Endothelial cell of umbilical vein (primary cell): ENCODE data around the gene HUNK. TPM values are rescaled to one million over a fixed set of nuclear protein-coding genes. Genes with fewer than 3 reads are reported as not detected.

Experiments used
- BruUV-seq: library from RNA; stranded (reverse); fragments of 400-500 nt; replicated peaks from 2 replicates; lab custom pipeline; 2021; lab: Mats Ljungman, UMichigan
- CTCF ChIA-PET: fragments of 300-600, 350-600 bp; sonication (Branson Sonifier 250); formaldehyde crosslinking; loops from one replicate; lab custom pipeline; 2021; ENCODE audit warnings: antibody characterized with exemption, inconsistent platforms; lab: Charles Lee
- POLR2A ChIA-PET: fragments of 300-600, 350-600 bp; sonication (Branson Sonifier 250); formaldehyde crosslinking; loops from one replicate; lab custom pipeline; 2021; ENCODE audit warnings: antibody characterized with exemption, inconsistent platforms; lab: Charles Lee
- DNase-seq: peaks from one replicate; pipeline ENCODE4 v3.0.0-alpha.2; 2011; ENCODE audit warnings: low read depth, low spot score
- FAIRE-seq: peaks from 2 replicates; lab custom pipeline; 2011; peaks lifted over from hg19 to GRCh38; lab: Jason Lieb, UNC
- H2AFZ ChIP-seq: 2 replicates; pipeline ENCODE4 v1.6.0; 2012; ENCODE audit warnings: low read depth, low read length, control low read depth, inconsistent platforms
- H3K27ac ChIP-seq: 2 replicates; pipeline ENCODE4 v1.5.1; 2011; ENCODE audit warnings: low read depth, mild to moderate bottlenecking, control low read depth, low read length, moderate library complexity; ENCODE audit not compliant: insufficient read depth
- H3K27me3 ChIP-seq, 2 experiments: 2 replicates each; pipeline versions ENCODE4 v1.6.0 to v1.6.1; 2011; ENCODE audit warnings: low read length in 2 of 2, mixed read lengths in 1 of 2; ENCODE audit not compliant: control insufficient read depth in 2 of 2, insufficient read depth in 2 of 2
- H3K36me3 ChIP-seq, 2 experiments: 2 replicates in 1 of 2; 3 replicates in 1 of 2; pipeline ENCODE4 v1.5.1; 2011; ENCODE audit warnings: low read length in 2 of 2, mild to moderate bottlenecking in 1 of 2, moderate library complexity in 1 of 2; ENCODE audit not compliant: control insufficient read depth in 2 of 2, insufficient read depth in 2 of 2; ENCODE audit errors: extremely low read depth in 1 of 2
- H3K4me1 ChIP-seq: 3 replicates; pipeline ENCODE4 v1.5.1; 2011; ENCODE audit warnings: mild to moderate bottlenecking, low read length; ENCODE audit not compliant: control insufficient read depth, insufficient read depth; ENCODE audit errors: extremely low read depth
- H3K4me2 ChIP-seq: 2 replicates; pipeline ENCODE4 v1.6.1; 2011; ENCODE audit warnings: low read length, control low read depth, mixed read lengths; ENCODE audit not compliant: insufficient read depth
- H3K4me3 ChIP-seq, 3 experiments: fragments of 200-600 bp in 1 of 3; sonication (generic), shearing (Covaris generic) in 1 of 3; replicated peaks in 1 of 3; 2 replicates each; pipeline ENCODE4 v1.5.1; 2011 to 2016; ENCODE audit warnings: control low read depth in 3 of 3, low read length in 3 of 3, mild to moderate bottlenecking in 2 of 3, inconsistent platforms in 1 of 3, low read depth in 1 of 3, moderate library complexity in 1 of 3; ENCODE audit not compliant: insufficient read depth in 1 of 3
- H3K79me2 ChIP-seq: 2 replicates; pipeline ENCODE4 v1.6.0; 2012; ENCODE audit warnings: low read length, inconsistent platforms; ENCODE audit not compliant: control insufficient read depth, insufficient read depth
- H3K9ac ChIP-seq: replicated peaks from 2 replicates; pipeline ENCODE3; 2011; ENCODE audit warnings: low read length, control low read depth; ENCODE audit not compliant: insufficient read depth; ENCODE audit errors: extremely low read depth
- H3K9me1 ChIP-seq: replicated peaks from 3 replicates; pipeline ENCODE4 v1.6.0; 2011; ENCODE audit warnings: mild to moderate bottlenecking, low read length; ENCODE audit not compliant: control insufficient read depth, insufficient read depth; ENCODE audit errors: extremely low read depth
- H3K9me3 ChIP-seq: replicated peaks from 2 replicates; pipeline ENCODE4 v1.5.1; 2012; ENCODE audit warnings: low read length, inconsistent platforms; ENCODE audit not compliant: control insufficient read depth, insufficient read depth
- H4K20me1 ChIP-seq: replicated peaks from 2 replicates; pipeline ENCODE3; 2011; ENCODE audit warnings: mild to moderate bottlenecking, low read length; ENCODE audit not compliant: control insufficient read depth, insufficient read depth; ENCODE audit errors: extremely low read depth
- CTCF ChIP-seq, 2 donors: IDR thresholded peaks; 1 replicate in 1 of 2; 2 replicates in 1 of 2; pipeline ENCODE4 v1.5.1; 2011; ENCODE audit warnings: low read length in 2 of 2, mild to moderate bottlenecking in 2 of 2, moderate library complexity in 2 of 2, control low read depth in 1 of 2, inconsistent platforms in 1 of 2, low read depth in 1 of 2; ENCODE audit not compliant: insufficient read depth in 1 of 2; ENCODE audit errors: extremely low read depth in 1 of 2
- FOS ChIP-seq: IDR thresholded peaks from 2 replicates; pipeline ENCODE4 v1.6.1; 2011; ENCODE audit warnings: mild to moderate bottlenecking, low read length, moderate library complexity, borderline replicate concordance; ENCODE audit not compliant: insufficient read depth
- GATA2 ChIP-seq: IDR thresholded peaks from 2 replicates; pipeline ENCODE4 v1.7.0; 2011; ENCODE audit warnings: low read depth, mild to moderate bottlenecking, moderate library complexity, mixed read lengths, low read length; ENCODE audit not compliant: insufficient read length, insufficient read depth
- MAX ChIP-seq: IDR thresholded peaks from 2 replicates; pipeline ENCODE4 v1.6.1; 2011; ENCODE audit not compliant: insufficient read depth, insufficient read length
- MYC ChIP-seq: IDR thresholded peaks from one replicate; pipeline ENCODE4 v1.6.1; 2011; ENCODE audit warnings: mild to moderate bottlenecking, low read depth, low read length
- POLR2A ChIP-seq: IDR thresholded peaks from 2 replicates; pipeline ENCODE4 v1.6.1; 2012; ENCODE audit warnings: low read depth, mild to moderate bottlenecking, control low read depth, low read length
- dilution Hi-C: fragments of 300-500 bp; cut with MboI; formaldehyde crosslinking; loops from one replicate; pipeline ENCODE4 v1.15.0; 2019; ENCODE audit warnings: low sequenced_read_pairs; ENCODE audit not compliant: extremely low pct_ligation_motif_present
- intact Hi-C: fragments of 100-400 bp; cut with micrococcal nuclease; formaldehyde crosslinking; loops from one replicate; pipeline ENCODE4 v1.10.0; 2022
- polyA plus RNA-seq, 4 experiments: library from polyadenylated mRNA; depleted of rRNA in 3 of 4; stranded (reverse) in 3 of 4; unstranded in 1 of 4; fragments of >200 nt; gene quantifications; 2 replicates each; pipeline versions ENCODE4 v1.2.1 to v1.2.3, GENCODE V29; 2011 to 2012; ENCODE audit warnings: missing spikeins in 1 of 4
- total RNA-seq: library from RNA; stranded (reverse); gene quantifications from 2 replicates; pipeline ENCODE4 v1.2.3, GENCODE V29; 2021

The HUNK gene
- total and polyA plus RNA-seq, 2 donors (not counting 3 experiments of a cell fraction or from before 2014, with no cell fraction given), result not detected

- Histone ChIP-seq H2AFZ (no peak overlapping the region), H3K79me2 (no peaks in the 10 kb centered on the region), H3K9me1 (no peaks in the 10 kb centered on the region), H3K4me2 (no peak overlapping the region), H3K36me3 (no peaks in the 10 kb centered on the region), H3K27me3 (no peaks in the 10 kb centered on the region), H3K27ac (no peak overlapping the region), H3K9ac (no peak overlapping the region), H3K9me3 (no peaks in the 10 kb centered on the region), H4K20me1 (no peaks in the 10 kb centered on the region), H3K4me3 (no peak overlapping the region), H3K4me1 (no peaks in the 10 kb centered on the region)
- no peak for TF ChIP-seq GATA2
- no peak for TF ChIP-seq MYC
- no peak for DNase-seq
- BruUV-seq, result no TSS peak
- dilution Hi-C loops (no loop called here), intact Hi-C loops (no loop called here)
- CTCF ChIA-PET, result no interaction called here
- POLR2A ChIA-PET, result no interaction called here
- FAIRE-seq, result no peak
Observed at GRCh38 chr21:31961027-31961426, 88.2 kb downstream of the HUNK start.

GRCh38 chr21:31961704-31962103 lies 88.9 kb downstream of the HUNK start:
- no peak for TF ChIP-seq CTCF (IDR thresholded peaks at IDR 0.05; ENCODE audit: extremely low read depth in 1 of 2, insufficient read depth in 1 of 2, low read depth in 1 of 2, low read length in 2 of 2)
- TF ChIP-seq MYC, result no peak
- no peak for TF ChIP-seq FOS
- no peak for TF ChIP-seq POLR2A
- TF ChIP-seq MAX, result no peak
- Histone ChIP-seq H3K4me3 (no peak overlapping the region), H3K9ac (no peak overlapping the region), H3K36me3 (no peaks in the 10 kb centered on the region), H3K27me3 (no peaks in the 10 kb centered on the region), H3K4me2 (no peak overlapping the region), H3K27ac (no peak overlapping the region), H3K9me3 (no peaks in the 10 kb centered on the region), H2AFZ (no peak overlapping the region), H3K9me1 (no peaks in the 10 kb centered on the region), H3K4me1 (no peaks in the 10 kb centered on the region), H4K20me1 (no peaks in the 10 kb centered on the region), H3K79me2 (no peaks in the 10 kb centered on the region)
- FAIRE-seq, result no peak
- ChIA-PET POLR2A (no interaction called here), CTCF (no interaction called here)
- dilution Hi-C loops (no loop called here), intact Hi-C loops (no loop called here)
- DNase-seq, result no peak
- no TSS peak for BruUV-seq
